Keratinocyte (primary cell): Measurements from ENCODE around the gene CDC25C. TPM values are rescaled to one million over a fixed set of nuclear protein-coding genes. Genes with fewer than 3 reads are reported as not detected.

Experiments used
- DNase-seq: peaks from one replicate; pipeline ENCODE4 v3.0.0-alpha.2; 2011; ENCODE audit warnings: low read depth, missing footprints, low spot score
- FAIRE-seq: peaks from 2 replicates; lab custom pipeline; 2011; peaks lifted over from hg19 to GRCh38; lab: Jason Lieb, UNC
- H2AFZ ChIP-seq: 2 replicates; pipeline ENCODE4 v1.6.0; 2012; ENCODE audit warnings: low read length, control low read depth, inconsistent platforms; ENCODE audit not compliant: control insufficient read depth
- H3K27ac ChIP-seq: 2 replicates; pipeline ENCODE4 v1.5.1; 2011; ENCODE audit warnings: low read length; ENCODE audit not compliant: control insufficient read depth, insufficient read depth
- H3K27me3 ChIP-seq: 3 replicates; pipeline ENCODE4 v1.6.0; 2011; ENCODE audit warnings: low read length; ENCODE audit not compliant: control insufficient read depth, insufficient read depth; ENCODE audit errors: extremely low read depth
- H3K36me3 ChIP-seq, 2 experiments: 2 replicates in 1 of 2; 3 replicates in 1 of 2; pipeline ENCODE4 v1.5.1; 2011; ENCODE audit warnings: low read length in 2 of 2, mild to moderate bottlenecking in 1 of 2; ENCODE audit not compliant: control insufficient read depth in 2 of 2, insufficient read depth in 2 of 2; ENCODE audit errors: extremely low read depth in 1 of 2
- H3K4me1 ChIP-seq: 3 replicates; pipeline ENCODE4 v1.5.1; 2011; ENCODE audit warnings: low read length; ENCODE audit not compliant: control insufficient read depth, insufficient read depth; ENCODE audit errors: extremely low read depth
- H3K4me2 ChIP-seq: 3 replicates; pipeline ENCODE4 v1.6.0; 2011; ENCODE audit warnings: low read depth, low read length; ENCODE audit not compliant: control insufficient read depth, insufficient read depth; ENCODE audit errors: extremely low read depth
- H3K4me3 ChIP-seq, 3 experiments: fragments of 200-600 bp in 1 of 3; sonication (generic) in 1 of 3; 2 replicates in 2 of 3; 3 replicates in 1 of 3; pipeline ENCODE4 v1.5.1; 2011 to 2016; ENCODE audit warnings: low read length in 3 of 3, mild to moderate bottlenecking in 3 of 3, control low read depth in 2 of 3, inconsistent platforms in 1 of 3, low read depth in 1 of 3, mixed read lengths in 1 of 3, mixed run types in 1 of 3, moderate library complexity in 1 of 3; ENCODE audit not compliant: control insufficient read depth in 2 of 3, insufficient read depth in 2 of 3; ENCODE audit errors: extremely low read depth in 1 of 3
- H3K79me2 ChIP-seq: 2 replicates; pipeline ENCODE4 v1.6.0; 2012; ENCODE audit warnings: low read length; ENCODE audit not compliant: control insufficient read depth, insufficient read depth
- H3K9ac ChIP-seq: 3 replicates; pipeline ENCODE4 v1.6.0; 2011; ENCODE audit warnings: low read length; ENCODE audit not compliant: control insufficient read depth, insufficient read depth; ENCODE audit errors: extremely low read depth
- H3K9me1 ChIP-seq: 3 replicates; pipeline ENCODE4 v1.6.0; 2011; ENCODE audit warnings: low read length; ENCODE audit not compliant: control insufficient read depth, insufficient read depth; ENCODE audit errors: extremely low read depth
- H3K9me3 ChIP-seq: 2 replicates; pipeline ENCODE4 v1.5.1; 2012; ENCODE audit warnings: low read depth, low read length; ENCODE audit not compliant: control insufficient read depth
- H4K20me1 ChIP-seq: 3 replicates; pipeline ENCODE4 v1.6.0; 2011; ENCODE audit warnings: low read length; ENCODE audit not compliant: control insufficient read depth, insufficient read depth; ENCODE audit errors: extremely low read depth
- EZH2 ChIP-seq: IDR thresholded peaks from one replicate; pipeline ENCODE4 v1.6.1; 2012; ENCODE audit warnings: inconsistent platforms, mild to moderate bottlenecking, low read length, moderate library complexity
- dilution Hi-C: fragments of 300-500 bp; cut with MboI; formaldehyde crosslinking; loops from one replicate; pipeline ENCODE4 v1.7.0; 2020; ENCODE audit warnings: low sequenced_read_pairs; ENCODE audit not compliant: extremely low pct_ligation_motif_present
- polyA plus RNA-seq, 5 experiments: library from polyadenylated mRNA; depleted of rRNA in 3 of 5; stranded (reverse) in 3 of 5; stranded (forward) in 1 of 5; unstranded in 1 of 5; fragments of >200 nt; gene quantifications; 1 replicate in 1 of 5; 2 replicates in 3 of 5; 3 replicates in 1 of 5; pipeline versions ENCODE4 v1.2.1 to v1.2.3, GENCODE V29; 2011 to 2012; ENCODE audit warnings: missing spikeins in 2 of 5, low read depth in 1 of 5, low replicate concordance in 1 of 5
- TF ChIP-seq, protein P1 (sequence below), 3 experiments: IDR thresholded peaks in 1 of 3; conservative IDR thresholded peaks in 1 of 3; optimal IDR thresholded peaks in 1 of 3; 2 replicates in 2 of 3; 3 replicates in 1 of 3; pipeline versions ENCODE3 to v1.5.1; 2011; ENCODE audit warnings: low read length in 3 of 3, mild to moderate bottlenecking in 3 of 3, moderate library complexity in 2 of 3, control low read depth in 1 of 3, inconsistent platforms in 1 of 3; ENCODE audit not compliant: insufficient read depth in 2 of 3; ENCODE audit errors: extremely low read depth in 1 of 3

CDC25C gene
- polyA plus RNA-seq, 1 donor (not counting 4 experiments of a cell fraction or from before 2014, with no cell fraction given): 4.7 TPM

DNA sequence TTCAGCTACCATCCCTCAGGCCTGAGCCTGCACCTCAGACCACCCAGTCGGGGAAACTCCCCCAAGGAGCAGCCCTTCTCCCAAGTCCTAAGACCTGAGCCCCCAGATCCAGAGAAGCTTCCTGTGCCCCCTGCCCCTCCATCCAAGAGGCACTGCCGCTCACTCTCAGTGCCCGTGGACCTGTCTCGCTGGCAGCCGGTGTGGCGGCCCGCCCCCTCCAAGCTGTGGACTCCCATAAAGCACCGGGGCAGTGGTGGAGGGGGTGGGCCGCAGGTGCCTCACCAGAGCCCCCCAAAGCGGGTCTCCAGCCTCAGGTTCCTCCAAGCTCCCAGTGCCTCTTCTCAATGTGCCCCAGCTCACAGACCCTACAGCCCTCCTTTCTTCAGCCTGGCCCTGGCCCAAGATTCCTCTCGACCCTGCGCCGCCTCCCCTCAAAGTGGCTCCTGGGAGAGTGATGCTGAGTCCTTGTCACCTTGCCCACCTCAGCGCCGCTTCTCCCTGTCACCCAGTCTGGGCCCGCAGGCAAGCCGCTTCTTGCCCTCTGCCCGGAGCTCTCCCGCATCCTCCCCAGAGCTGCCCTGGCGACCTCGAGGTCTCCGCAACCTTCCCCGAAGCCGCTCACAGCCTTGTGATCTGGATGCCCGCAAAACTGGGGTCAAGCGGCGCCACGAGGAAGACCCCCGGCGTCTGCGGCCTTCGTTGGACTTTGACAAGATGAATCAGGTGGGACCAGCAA, 13.5 kb upstream of the CDC25C start:
- H3K4me2 ChIP-seq: no peak overlapping the region
- FAIRE-seq (no peak), DNase-seq (no peak)
- no peak overlapping the region for H2AFZ ChIP-seq
- H3K79me2 ChIP-seq: peaks cover 18% of the 10 kb centered on the region
- H3K27ac ChIP-seq: no peak overlapping the region
- no peak overlapping the region for H3K9ac ChIP-seq
- no peaks in the 10 kb centered on the region for H3K9me3 ChIP-seq
- no peaks in the 10 kb centered on the region for H3K9me1 ChIP-seq
- H4K20me1 ChIP-seq: no peaks in the 10 kb centered on the region
- H3K4me1 ChIP-seq: peaks cover 15% of the 10 kb centered on the region
- no peaks in the 10 kb centered on the region for H3K27me3 ChIP-seq
- no peak for TF ChIP-seq EZH2
- TF ChIP-seq, protein P1, sequence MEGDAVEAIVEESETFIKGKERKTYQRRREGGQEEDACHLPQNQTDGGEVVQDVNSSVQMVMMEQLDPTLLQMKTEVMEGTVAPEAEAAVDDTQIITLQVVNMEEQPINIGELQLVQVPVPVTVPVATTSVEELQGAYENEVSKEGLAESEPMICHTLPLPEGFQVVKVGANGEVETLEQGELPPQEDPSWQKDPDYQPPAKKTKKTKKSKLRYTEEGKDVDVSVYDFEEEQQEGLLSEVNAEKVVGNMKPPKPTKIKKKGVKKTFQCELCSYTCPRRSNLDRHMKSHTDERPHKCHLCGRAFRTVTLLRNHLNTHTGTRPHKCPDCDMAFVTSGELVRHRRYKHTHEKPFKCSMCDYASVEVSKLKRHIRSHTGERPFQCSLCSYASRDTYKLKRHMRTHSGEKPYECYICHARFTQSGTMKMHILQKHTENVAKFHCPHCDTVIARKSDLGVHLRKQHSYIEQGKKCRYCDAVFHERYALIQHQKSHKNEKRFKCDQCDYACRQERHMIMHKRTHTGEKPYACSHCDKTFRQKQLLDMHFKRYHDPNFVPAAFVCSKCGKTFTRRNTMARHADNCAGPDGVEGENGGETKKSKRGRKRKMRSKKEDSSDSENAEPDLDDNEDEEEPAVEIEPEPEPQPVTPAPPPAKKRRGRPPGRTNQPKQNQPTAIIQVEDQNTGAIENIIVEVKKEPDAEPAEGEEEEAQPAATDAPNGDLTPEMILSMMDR (optimal IDR thresholded peaks at IDR 0.05 in 1 of 3, IDR thresholded peaks at IDR 0.05 in 1 of 3, conservative IDR thresholded peaks at IDR 0.05 in 1 of 3; ENCODE audit: extremely low read depth in 1 of 3, insufficient read depth in 2 of 3, low read length in 3 of 3): no peak
- dilution Hi-C loops: no loop called here
- peaks cover 33 to 36% of the 10 kb centered on the region in 2 experiments for H3K36me3 ChIP-seq
- H3K4me3 ChIP-seq: no peak overlapping the region

DNA sequence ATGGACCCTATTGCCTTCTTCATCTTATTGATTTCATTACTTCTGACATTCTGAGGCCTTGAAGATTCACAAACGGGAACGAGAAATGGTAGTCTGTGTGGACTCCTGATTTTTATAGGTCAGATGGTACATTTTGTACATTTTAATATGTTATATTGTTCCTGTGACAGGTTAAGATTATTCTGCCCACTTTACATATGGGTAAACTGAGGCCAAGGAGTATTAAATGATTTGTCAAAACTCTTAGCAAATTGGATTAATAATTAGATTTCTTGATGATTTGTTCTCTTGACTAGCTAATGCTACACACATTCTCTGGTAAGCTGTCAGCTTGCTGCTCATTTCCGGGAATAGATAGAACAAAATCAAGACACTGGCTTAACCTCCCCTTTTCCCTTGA, 8.4 kb upstream of the CDC25C start:
- dilution Hi-C loops: no loop called here
- FAIRE-seq: no peak

More for the DNA sequence above, 8.4 kb upstream of the CDC25C start:
- no peak for DNase-seq
- H3K4me1 ChIP-seq: peaks cover 14% of the 10 kb centered on the region
- peaks cover 2% of the 10 kb centered on the region for H3K9me1 ChIP-seq
- no peaks in the 10 kb centered on the region for H4K20me1 ChIP-seq
- H2AFZ ChIP-seq: no peak overlapping the region
- H3K9ac ChIP-seq: no peak overlapping the region
- H3K4me3 ChIP-seq: peak overlapping the region in 2 of 3 experiments; percentile 92
- peak overlapping the region; percentile 93 for H3K4me2 ChIP-seq
- H3K27ac ChIP-seq: no peak overlapping the region
- H3K27me3 ChIP-seq: no peaks in the 10 kb centered on the region
- H3K9me3 ChIP-seq: no peaks in the 10 kb centered on the region
- H3K36me3 ChIP-seq: peaks cover 6 to 18% of the 10 kb centered on the region in 2 experiments
- no peak for TF ChIP-seq EZH2
- TF ChIP-seq, protein P1 (optimal IDR thresholded peaks at IDR 0.05 in 1 of 3, IDR thresholded peaks at IDR 0.05 in 1 of 3, conservative IDR thresholded peaks at IDR 0.05 in 1 of 3; ENCODE audit: extremely low read depth in 1 of 3, insufficient read depth in 2 of 3, low read length in 3 of 3): no peak
- H3K79me2 ChIP-seq: peaks cover 36% of the 10 kb centered on the region
